Renal pelvis (tissue), 12 donors: ENCODE data around the gene ARL2BP. TPM values are rescaled to one million over a fixed set of nuclear protein-coding genes. Genes with fewer than 3 reads are reported as not detected.
"Not testable (repeated sequence)": the region's sequence is repeated elsewhere in the genome, so short reads cannot be mapped to it uniquely, and the experiment has no call there.

ENCODE experiments used
- DNase-seq: peaks from one replicate; pipeline ENCODE4 v3.0.0-alpha.2; 2013
- long read RNA-seq, 16 experiments: transcript quantifications; one replicate each; lab custom pipeline, GENCODE V29; 2026
- polyA plus RNA-seq, 3 donors: library from polyadenylated mRNA; unstranded; fragments of 120-200 nt; gene quantifications; one replicate each; pipeline ENCODE4 v1.2.1, GENCODE V29; 2013; ENCODE audit not compliant: insufficient read length in 3 of 3

ARL2BP gene
- 10 to 100 TPM; 70.7 to 71.1 (median 70.9) TPM for polyA plus RNA-seq
- long read RNA-seq, donor 1, transcript ARL2BP-201 (6 exons, 2,130 nt), result major isoform, 36 of 80 reads
- long read RNA-seq, donor 1, partial matches to known transcripts, result 43 of 80 reads
- long read RNA-seq, donor 1, other reads (novel, unspliced or antisense), result 0 of 80 reads
- long read RNA-seq, donor 2, transcript ARL2BP-201 (6 exons, 2,130 nt), result major isoform, 39 of 67 reads
- long read RNA-seq, donor 2, partial matches to known transcripts, result 28 of 67 reads
- long read RNA-seq, donor 2, other reads (novel, unspliced or antisense), result 0 of 67 reads
- long read RNA-seq, donor 3, transcript ARL2BP-201 (6 exons, 2,130 nt), result major isoform, 31 of 48 reads
- long read RNA-seq, donor 3, partial matches to known transcripts, result 16 of 48 reads
- long read RNA-seq, donor 3, other reads (novel, unspliced or antisense), result 0 of 48 reads
- long read RNA-seq, donor 4, transcript ARL2BP-201 (6 exons, 2,130 nt), result major isoform, 39 of 45 reads
- long read RNA-seq, donor 4, partial matches to known transcripts, result 6 of 45 reads
- long read RNA-seq, donor 4, other reads (novel, unspliced or antisense), result 0 of 45 reads
- long read RNA-seq, donor 5, transcript ARL2BP-201 (6 exons, 2,130 nt), result major isoform, 10 of 17 reads
- long read RNA-seq, donor 5, partial matches to known transcripts, result 7 of 17 reads
- long read RNA-seq, donor 5, other reads (novel, unspliced or antisense), result 0 of 17 reads
- long read RNA-seq, donor 6, transcript ARL2BP-201 (6 exons, 2,130 nt), result major isoform, 35 of 35 reads
- long read RNA-seq, donor 6, partial matches to known transcripts, result 0 of 35 reads
- long read RNA-seq, donor 6, other reads (novel, unspliced or antisense), result 0 of 35 reads
- long read RNA-seq, donor 7, transcript ARL2BP-201 (6 exons, 2,130 nt), result major isoform, 32 of 56 reads
- long read RNA-seq, donor 7, partial matches to known transcripts, result 24 of 56 reads
- long read RNA-seq, donor 7, other reads (novel, unspliced or antisense), result 0 of 56 reads
- long read RNA-seq, donor 8, transcript ARL2BP-201 (6 exons, 2,130 nt), result major isoform, 18 of 26 reads
- long read RNA-seq, donor 8, partial matches to known transcripts, result 7 of 26 reads
- long read RNA-seq, donor 8, other reads (novel, unspliced or antisense), result 0 of 26 reads
- long read RNA-seq, donor 9, transcript ARL2BP-201 (6 exons, 2,130 nt), result major isoform, 39 of 74 reads
- long read RNA-seq, donor 9, partial matches to known transcripts, result 34 of 74 reads
- long read RNA-seq, donor 9, other reads (novel, unspliced or antisense), result 0 of 74 reads
- long read RNA-seq, donor 10, transcript ARL2BP-201 (6 exons, 2,130 nt), result major isoform, 30 of 44 reads
- long read RNA-seq, donor 10, partial matches to known transcripts, result 14 of 44 reads
- long read RNA-seq, donor 10, other reads (novel, unspliced or antisense), result 0 of 44 reads
- long read RNA-seq, donor 11, transcript ARL2BP-201 (6 exons, 2,130 nt), result major isoform, 15 of 22 reads
- long read RNA-seq, donor 11, partial matches to known transcripts, result 7 of 22 reads
- long read RNA-seq, donor 11, other reads (novel, unspliced or antisense), result 0 of 22 reads
- long read RNA-seq, donor 12, transcript ARL2BP-201 (6 exons, 2,130 nt), result major isoform, 55 of 60 reads
- long read RNA-seq, donor 12, partial matches to known transcripts, result 5 of 60 reads
- long read RNA-seq, donor 12, other reads (novel, unspliced or antisense), result 0 of 60 reads
- long read RNA-seq, donor 13, transcript ARL2BP-201 (6 exons, 2,130 nt), result major isoform, 11 of 43 reads
- long read RNA-seq, donor 13, partial matches to known transcripts, result 32 of 43 reads
- long read RNA-seq, donor 13, other reads (novel, unspliced or antisense), result 0 of 43 reads
- long read RNA-seq, donor 14, result 0 reads
- long read RNA-seq, donor 15, result 0 reads
- long read RNA-seq, donor 16, transcript ARL2BP-201 (6 exons, 2,130 nt), result major isoform, 43 of 64 reads
- long read RNA-seq, donor 16, partial matches to known transcripts, result 21 of 64 reads
- long read RNA-seq, donor 16, other reads (novel, unspliced or antisense), result 0 of 64 reads

- peak; percentile 97 for DNase-seq
Observed at GRCh38 chr16:57244767-57245471, at the start of gene ARL2BP. TSS of gene ARL2BP (plus strand) at chr16:57245259. CDS start at chr16:57245368, 109 bp downstream.

DNA sequence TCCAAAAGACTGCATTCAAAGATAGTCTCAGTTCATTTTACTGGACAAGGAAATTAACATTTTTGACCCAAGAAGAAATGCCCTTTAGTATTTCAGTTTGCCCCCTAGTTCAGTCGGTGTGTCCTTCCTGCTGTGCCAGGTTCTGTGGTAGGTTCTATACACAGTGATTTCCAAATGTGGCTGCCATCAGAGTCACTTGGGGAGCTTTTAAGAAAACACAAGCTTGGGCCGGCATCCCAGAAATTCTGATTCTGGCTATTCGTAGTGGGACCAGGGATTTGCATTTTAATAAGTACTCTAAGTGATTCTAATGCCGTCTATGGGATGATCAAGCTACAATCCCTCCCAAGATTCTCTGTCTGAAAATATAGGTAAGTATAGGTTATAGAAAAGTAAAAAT lies 48.8 kb upstream of the ARL2BP start:
- no peak for DNase-seq

- no peak for DNase-seq
Observed at GRCh38 chr16:57196753-57197152, 48.3 kb upstream of the ARL2BP start.

GRCh38 chr16:57200321-57200720 lies 44.7 kb upstream of the ARL2BP start:
- DNase-seq, result not testable (repeated sequence)

DNA sequence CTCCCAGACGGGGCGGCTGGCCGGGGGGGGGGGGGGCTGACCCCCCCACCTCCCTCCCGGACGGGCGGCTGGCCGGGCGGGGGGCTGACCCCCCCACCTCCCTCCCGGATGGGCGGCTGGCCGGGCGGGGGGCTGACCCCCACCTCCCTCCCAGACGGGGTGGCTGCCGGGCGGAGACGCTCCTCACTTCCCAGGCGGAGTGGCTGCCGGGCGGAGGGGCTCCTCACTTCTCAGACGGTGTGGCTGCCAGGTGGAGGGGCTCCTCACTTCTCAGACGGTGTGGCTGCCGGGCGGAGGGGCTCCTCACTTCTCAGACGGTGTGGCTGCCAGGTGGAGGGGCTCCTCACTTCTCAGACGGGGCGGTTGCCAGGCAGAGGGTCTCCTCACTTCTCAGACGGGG lies 44.1 kb upstream of the ARL2BP start:
- not testable (repeated sequence) for DNase-seq

DNA sequence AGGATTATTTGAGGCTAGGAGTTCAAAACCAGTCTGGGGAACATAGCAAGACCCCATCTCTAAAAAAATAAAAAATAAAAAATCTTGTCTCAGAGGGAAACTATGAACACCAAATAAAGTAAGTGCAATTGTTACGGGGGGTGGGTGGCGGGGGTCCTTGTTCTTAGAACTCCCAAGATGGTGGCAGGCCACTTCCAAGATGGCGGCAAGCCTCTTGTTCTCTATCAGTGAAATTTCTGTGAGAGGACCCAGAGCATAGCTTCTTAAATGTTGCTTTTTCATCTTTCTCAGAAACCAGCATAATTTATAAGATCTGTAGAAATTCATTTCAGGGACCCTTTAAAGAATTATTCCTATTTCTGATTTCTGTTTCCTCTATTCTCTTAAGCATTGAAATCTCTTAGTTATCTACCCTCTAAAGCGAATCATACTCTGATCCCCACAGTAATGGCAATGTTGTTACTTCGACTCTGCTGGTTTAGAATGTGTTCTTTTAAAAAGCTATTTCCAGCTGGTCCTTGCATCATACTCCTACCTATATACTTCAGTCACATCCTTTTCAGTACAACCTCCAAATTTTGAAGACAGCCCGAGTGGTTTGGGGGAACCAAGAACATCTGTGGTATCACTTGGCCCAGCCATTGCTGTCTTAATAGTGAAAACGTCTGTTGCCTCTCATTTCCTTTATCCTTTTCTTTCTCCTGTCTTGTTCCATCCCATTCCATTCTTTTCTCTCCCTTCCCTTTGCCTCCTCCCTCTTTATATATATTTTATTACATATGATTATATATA lies 42.8 kb upstream of the ARL2BP start:
- no peak for DNase-seq

DNA sequence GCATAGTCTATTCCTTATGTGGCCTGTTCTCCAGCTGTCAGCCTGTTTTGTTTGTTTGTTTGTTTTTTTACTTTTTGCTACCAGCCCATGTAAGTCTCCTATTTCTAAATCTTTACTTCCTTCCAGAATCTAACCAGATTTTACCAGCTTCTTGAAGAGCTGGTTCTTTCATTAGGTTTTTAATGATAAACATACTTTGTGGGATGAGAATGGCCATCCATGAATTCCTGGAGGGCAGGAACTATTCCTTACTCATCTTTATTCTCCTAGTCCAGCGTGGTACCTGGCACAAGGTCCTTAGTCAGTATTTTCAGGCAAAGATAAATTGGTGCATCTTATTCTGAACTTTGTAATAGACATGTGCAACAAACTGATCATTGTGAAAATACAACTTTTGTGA lies 41.6 kb upstream of the ARL2BP start:
- no peak for DNase-seq

- no peak for DNase-seq
Observed at GRCh38 chr16:57204675-57205074, 40.4 kb upstream of the ARL2BP start.

DNA sequence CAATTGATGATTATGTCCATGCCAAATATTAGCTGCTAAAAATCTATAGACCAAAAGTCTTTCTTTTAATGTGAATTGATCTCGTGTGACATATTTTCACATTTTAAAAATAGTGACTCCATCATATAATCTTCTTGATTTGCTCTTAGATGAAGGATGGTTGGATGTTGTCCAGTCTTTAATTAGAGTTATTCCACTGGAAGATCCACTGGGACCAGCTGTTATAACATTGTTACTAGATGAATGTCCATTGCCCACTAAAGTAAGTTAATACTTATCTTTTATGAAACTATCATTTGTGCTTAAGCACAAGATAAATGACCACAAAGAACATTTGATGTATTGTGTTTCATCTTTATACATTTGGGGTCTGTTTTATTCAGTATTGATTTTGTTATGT lies 36.1 kb upstream of the ARL2BP start:
- DNase-seq, result no peak

DNA sequence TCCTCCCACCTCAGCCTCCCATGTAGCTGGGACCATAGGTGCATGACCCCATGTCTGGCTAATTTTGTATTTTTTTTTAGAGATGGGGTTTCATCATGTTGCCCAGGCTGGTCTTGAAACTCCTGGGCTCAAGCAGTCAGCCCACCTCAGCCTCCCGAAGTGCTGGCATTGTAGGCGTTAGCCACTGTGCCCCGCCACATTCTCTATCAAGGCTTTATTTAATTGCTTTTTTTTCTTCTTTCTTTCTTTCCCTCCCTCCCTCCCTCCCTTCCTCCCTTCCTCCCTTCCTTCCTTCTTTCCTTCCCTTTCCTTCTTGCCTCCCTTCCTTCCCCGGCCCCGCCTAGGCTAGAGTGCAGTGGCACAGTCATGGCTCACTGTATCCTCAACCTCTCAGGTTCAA lies 35.3 kb upstream of the ARL2BP start:
- no peak for DNase-seq

GRCh38 chr16:57213462-57213861 lies 31.6 kb upstream of the ARL2BP start:
- no peak for DNase-seq

DNA sequence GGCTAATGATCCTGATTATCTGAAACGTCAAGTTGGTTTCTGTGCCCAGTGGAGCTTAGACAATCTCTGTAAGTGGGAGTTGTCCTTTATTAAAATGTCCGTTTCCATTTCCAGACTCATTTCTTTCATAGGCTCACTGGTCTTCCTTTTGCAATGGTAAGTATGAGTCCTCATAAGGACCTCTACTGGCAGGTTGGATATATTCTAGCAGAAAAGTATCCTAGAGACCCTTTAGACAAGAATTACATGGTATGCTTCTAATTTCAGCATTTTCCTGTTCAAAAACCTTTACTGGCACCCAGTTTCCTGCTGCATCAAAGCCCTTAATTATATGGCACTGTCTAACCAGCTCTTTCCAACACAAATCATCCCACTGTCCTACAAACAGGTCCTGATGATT lies 28.1 kb upstream of the ARL2BP start:
- no peak for DNase-seq

- DNase-seq, result no peak
Observed at GRCh38 chr16:57223057-57223456, 22.0 kb upstream of the ARL2BP start.

DNA sequence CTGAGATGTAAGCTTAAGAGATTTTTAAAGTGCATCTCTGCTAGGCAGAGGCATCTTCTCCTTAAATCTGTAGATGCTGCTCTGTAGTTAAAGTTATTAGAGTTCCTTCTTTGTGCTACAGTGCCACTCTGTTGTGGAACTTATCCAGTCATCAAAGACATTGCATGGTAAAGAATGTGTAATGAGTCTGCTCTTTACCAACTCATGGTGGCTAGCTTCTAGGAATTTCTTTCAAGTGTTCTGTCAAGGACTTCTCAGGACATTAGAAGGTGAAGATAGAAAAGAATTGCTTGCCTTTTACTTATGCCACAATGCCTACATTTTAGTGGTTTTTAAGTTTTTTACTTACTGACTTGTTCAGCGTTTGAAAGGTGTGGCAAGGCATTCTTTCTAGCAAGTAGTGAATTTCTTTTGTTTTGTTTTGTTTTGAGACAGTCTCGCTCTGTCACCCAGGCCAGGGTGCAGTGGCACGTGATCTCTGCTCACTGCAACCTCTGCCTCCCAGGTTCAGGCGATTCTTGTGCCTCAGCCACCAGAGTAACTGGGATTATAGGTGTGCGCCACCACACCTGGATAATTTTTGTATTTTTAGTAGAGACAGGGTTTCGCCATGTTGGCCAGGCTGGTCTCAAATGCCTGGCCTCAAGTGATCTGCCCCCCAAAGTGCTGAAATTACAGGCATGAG lies 20.3 kb upstream of the ARL2BP start:
- DNase-seq, result no peak

DNA sequence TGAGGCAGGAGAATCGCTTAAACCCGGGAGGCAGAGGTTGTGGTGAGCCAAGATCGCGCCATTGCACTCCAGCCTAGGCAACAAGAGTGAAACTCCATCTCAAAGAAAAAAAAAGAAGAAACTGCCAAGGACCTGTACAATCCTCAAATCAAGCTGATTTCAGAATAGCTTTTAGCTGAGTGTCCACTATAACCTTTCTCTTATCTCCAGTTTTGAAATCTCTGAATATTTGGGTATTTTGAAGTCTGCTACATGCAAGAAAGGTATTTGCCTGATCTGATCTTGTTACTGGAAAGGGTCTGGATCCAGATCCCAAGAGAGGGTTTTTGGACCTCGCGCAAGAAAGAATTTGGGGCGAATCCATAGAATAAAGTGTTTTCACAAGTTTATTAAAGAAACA lies 19.1 kb upstream of the ARL2BP start:
- DNase-seq, result no peak

- DNase-seq, result no peak
Observed at GRCh38 chr16:57226701-57227621, 18.1 kb upstream of the ARL2BP start.

DNA sequence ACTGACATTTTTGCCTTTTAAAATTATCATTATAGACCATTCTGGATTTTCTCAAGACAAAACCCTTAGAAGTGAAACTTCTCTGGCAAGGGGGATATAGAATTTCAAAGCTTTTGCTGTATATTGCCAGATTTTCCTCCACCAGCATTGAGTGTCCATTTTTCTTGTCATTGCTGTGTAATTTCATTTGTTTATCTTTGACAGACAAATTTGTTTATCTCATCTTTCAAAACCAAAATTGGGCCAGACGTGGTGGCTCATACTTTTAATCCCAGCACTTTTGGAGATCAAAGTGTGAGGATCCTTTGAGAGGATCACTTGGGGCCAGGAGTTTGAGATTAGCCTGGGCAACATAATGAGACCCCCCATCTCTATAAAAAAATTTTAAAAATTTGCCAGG lies 16.0 kb upstream of the ARL2BP start:
- DNase-seq, result no peak
